Measurements from ENCODE around the gene KLC3.

DNA sequence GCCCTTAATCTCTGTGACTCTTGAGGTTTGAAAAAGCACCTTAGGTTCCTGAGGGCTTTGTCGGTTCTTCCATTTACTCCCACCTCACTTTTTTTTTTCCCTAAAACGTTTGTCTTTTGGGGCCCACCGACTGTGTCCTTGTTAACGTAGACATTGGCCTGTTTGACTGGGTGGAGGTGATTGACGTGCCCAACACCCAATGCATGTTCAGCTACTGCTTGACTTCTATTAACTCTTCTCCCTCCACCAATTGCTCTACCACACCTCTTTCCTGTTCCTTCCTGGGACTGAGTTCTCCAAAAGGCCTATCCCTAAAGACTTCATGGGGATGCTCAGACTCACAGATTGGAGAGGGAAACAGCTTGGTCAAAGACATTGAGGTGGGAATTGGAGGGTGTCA, 35.1 kb upstream of the KLC3 start:
- TF ChIP-seq CTCF (IDR thresholded peaks at IDR 0.05) (no peak), POLR2A (IDR thresholded peaks at IDR 0.05) (no peak)

Measured in esophagus squamous epithelium (tissue), 4 donors.